Measurements from ENCODE around the gene LRRC39. TPM values are rescaled to one million over a fixed set of nuclear protein-coding genes. Genes with fewer than 3 reads are reported as not detected.

LRRC39 gene
- under 1 TPM in 1 of 2 donors, not detected in 1; 0.37 TPM for total RNA-seq

DNA sequence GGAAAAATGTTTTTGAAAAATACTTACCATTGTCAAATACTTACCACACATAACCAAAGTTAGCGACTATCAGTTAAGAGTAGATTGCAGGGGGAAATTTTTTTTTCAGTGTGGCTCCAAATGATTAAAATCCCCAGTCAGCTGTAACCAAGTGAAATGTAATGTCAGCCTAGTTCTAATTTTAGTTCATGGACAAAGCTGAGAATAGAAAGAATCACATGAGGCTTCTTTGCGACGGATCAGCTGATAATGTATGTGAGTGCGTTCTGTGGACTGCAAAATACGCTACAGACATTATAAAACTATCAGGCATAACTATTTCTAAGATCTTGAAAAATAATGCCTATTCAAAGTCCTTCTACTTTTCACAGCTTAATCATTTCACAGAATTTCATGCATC is at the start of gene LRRC39:
Gene LRRC39 (minus strand): TSS at position 166 of the 400 bp plus-strand sequence. CDS start 9,740 bp downstream, outside the sequence.
- H3K36me3 ChIP-seq, result no peaks in the 10 kb centered on the region
- no peaks in the 10 kb centered on the region for H3K27me3 ChIP-seq
- no peaks in the 10 kb centered on the region for H3K9me3 ChIP-seq
- intact Hi-C loops (cut with DNase I), result loop anchor here (5.0 kb wide), 1 partner anchor 49 kb away; no protein-coding TSS in a partner anchor
- H3K9ac ChIP-seq (ENCODE audit: low read depth in 2 of 2, low read length in 2 of 2), result no peak within 1 kb of the TSS
- no peaks in the 10 kb centered on the region for H3K4me1 ChIP-seq
- no peak within 1 kb of the TSS for H3K4me3 ChIP-seq
- TF ChIP-seq, protein P1, sequence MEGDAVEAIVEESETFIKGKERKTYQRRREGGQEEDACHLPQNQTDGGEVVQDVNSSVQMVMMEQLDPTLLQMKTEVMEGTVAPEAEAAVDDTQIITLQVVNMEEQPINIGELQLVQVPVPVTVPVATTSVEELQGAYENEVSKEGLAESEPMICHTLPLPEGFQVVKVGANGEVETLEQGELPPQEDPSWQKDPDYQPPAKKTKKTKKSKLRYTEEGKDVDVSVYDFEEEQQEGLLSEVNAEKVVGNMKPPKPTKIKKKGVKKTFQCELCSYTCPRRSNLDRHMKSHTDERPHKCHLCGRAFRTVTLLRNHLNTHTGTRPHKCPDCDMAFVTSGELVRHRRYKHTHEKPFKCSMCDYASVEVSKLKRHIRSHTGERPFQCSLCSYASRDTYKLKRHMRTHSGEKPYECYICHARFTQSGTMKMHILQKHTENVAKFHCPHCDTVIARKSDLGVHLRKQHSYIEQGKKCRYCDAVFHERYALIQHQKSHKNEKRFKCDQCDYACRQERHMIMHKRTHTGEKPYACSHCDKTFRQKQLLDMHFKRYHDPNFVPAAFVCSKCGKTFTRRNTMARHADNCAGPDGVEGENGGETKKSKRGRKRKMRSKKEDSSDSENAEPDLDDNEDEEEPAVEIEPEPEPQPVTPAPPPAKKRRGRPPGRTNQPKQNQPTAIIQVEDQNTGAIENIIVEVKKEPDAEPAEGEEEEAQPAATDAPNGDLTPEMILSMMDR (IDR thresholded peaks at IDR 0.05), result no peak
- DNase-seq, result no peak
- H3K27ac ChIP-seq, result no peak within 1 kb of the TSS

DNA sequence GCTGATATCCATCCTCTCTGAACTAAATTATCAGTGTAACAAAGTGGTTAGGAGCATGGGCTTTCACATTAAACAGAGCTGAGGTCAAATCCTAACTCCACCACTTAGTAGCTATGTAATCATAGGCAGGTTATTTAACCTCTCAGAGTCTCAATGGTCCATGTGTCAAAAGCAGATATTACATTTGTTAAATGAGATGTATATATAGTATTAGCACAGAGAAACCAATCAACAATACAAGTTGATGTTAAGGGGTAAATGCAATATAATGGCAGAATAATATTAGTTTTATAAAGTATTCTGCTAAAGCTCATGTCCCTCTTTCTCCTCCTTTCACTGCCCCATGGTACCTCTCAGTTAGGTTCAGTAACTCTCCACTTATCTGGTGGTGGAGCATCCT is 44.4 kb upstream of the LRRC39 start:
- H3K9me3 ChIP-seq, result no peaks in the 10 kb centered on the region
- TF ChIP-seq, protein P1 (IDR thresholded peaks at IDR 0.05), result no peak
- H3K27ac ChIP-seq, result no peak overlapping the region
- no peak for DNase-seq
- H3K9ac ChIP-seq (ENCODE audit: low read depth in 2 of 2, low read length in 2 of 2), result no peak overlapping the region
- intact Hi-C loops (cut with DNase I), result no loop called here
- H3K4me1 ChIP-seq, result no peaks in the 10 kb centered on the region
- H3K4me3 ChIP-seq, result no peak overlapping the region
- H3K36me3 ChIP-seq, result no peaks in the 10 kb centered on the region
- H3K27me3 ChIP-seq, result no peaks in the 10 kb centered on the region

DNA sequence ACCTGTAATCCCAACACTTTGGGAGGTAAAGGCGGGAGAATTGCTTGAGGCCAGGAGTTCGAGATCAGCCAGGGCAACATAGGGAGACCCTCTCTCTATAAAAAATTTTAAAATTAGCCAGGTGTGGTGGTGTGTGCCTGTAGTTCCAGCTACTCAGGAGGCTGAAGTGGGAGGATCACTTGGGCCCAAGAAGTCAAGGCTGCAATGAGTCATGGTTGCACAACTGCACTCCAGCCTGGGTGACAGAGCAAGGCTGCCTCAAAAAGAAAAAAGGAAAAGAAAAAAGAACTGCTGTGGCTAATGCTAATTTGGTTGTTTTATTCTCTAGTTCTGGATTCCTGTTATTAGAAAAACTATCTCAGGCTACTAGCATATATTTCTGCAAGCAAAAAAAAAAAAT is 41.8 kb upstream of the LRRC39 start:
- Histone ChIP-seq H3K27me3 (no peaks in the 10 kb centered on the region), H3K27ac (no peak overlapping the region), H3K36me3 (no peaks in the 10 kb centered on the region), H3K9ac (ENCODE audit: low read depth in 2 of 2, low read length in 2 of 2) (no peak overlapping the region), H3K4me3 (no peak overlapping the region), H3K4me1 (no peaks in the 10 kb centered on the region), H3K9me3 (no peaks in the 10 kb centered on the region)
- intact Hi-C loops (cut with DNase I), result no loop called here
- no peak for DNase-seq
- TF ChIP-seq, protein P1 (IDR thresholded peaks at IDR 0.05), result no peak

DNA sequence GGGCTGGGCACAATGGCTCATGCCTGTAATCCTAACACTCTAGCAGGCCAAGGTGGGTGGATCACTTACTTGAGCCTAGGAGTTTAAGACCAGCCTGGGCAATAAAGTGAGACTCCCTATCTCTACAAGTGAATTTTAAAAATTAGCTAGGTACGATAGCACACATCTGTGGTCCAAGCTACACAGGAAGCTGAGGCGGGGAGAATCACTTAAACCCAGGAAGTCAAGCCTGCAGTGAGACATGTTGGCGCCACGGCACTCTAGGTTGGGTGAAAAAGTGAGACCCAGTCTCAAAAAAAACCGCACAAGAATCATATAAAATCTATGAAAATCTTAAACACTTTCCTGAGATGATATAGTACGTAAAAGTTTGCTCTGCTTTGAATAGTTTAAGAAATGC is 41.4 kb upstream of the LRRC39 start:
- no peaks in the 10 kb centered on the region for H3K36me3 ChIP-seq
- TF ChIP-seq, protein P1 (IDR thresholded peaks at IDR 0.05), result no peak
- no peaks in the 10 kb centered on the region for H3K4me1 ChIP-seq

DNA sequence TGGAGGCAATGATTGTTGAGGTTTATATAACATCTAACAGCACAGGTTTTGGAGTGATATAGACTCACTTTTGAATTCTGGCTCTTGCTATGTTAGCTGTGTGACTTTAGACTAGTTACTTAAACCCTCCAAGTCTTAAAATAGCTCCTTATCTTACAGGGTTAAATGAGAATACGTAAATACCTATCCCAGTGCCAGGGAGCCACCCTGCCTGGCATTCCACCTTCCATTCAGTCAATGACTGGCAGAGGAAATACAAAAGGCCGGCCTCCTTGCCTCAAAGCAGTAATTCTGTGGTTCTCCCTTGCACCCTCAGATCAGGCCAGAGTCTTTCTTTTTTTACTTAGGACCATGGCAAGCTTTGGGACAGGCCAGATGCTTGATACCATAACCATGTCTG is 39.8 kb upstream of the LRRC39 start:
- TF ChIP-seq, protein P1 (IDR thresholded peaks at IDR 0.05), result no peak
- no peak for DNase-seq
- Histone ChIP-seq H3K27ac (no peak overlapping the region), H3K36me3 (no peaks in the 10 kb centered on the region), H3K4me3 (no peak overlapping the region), H3K9ac (ENCODE audit: low read depth in 2 of 2, low read length in 2 of 2) (no peak overlapping the region), H3K27me3 (no peaks in the 10 kb centered on the region), H3K9me3 (no peaks in the 10 kb centered on the region), H3K4me1 (no peaks in the 10 kb centered on the region)
- intact Hi-C loops (cut with DNase I), result no loop called here

More for the DNA sequence above, 41.4 kb upstream of the LRRC39 start:
- intact Hi-C loops (cut with DNase I), result no loop called here
- DNase-seq, result no peak
- H3K27ac ChIP-seq, result no peak overlapping the region
- no peak overlapping the region for H3K9ac ChIP-seq (ENCODE audit: low read depth in 2 of 2, low read length in 2 of 2)
- no peak overlapping the region for H3K4me3 ChIP-seq
- no peaks in the 10 kb centered on the region for H3K9me3 ChIP-seq
- no peaks in the 10 kb centered on the region for H3K27me3 ChIP-seq

Data from colonic mucosa (tissue), 4 donors.